ENCODE data around the gene ULK1.

DNA sequence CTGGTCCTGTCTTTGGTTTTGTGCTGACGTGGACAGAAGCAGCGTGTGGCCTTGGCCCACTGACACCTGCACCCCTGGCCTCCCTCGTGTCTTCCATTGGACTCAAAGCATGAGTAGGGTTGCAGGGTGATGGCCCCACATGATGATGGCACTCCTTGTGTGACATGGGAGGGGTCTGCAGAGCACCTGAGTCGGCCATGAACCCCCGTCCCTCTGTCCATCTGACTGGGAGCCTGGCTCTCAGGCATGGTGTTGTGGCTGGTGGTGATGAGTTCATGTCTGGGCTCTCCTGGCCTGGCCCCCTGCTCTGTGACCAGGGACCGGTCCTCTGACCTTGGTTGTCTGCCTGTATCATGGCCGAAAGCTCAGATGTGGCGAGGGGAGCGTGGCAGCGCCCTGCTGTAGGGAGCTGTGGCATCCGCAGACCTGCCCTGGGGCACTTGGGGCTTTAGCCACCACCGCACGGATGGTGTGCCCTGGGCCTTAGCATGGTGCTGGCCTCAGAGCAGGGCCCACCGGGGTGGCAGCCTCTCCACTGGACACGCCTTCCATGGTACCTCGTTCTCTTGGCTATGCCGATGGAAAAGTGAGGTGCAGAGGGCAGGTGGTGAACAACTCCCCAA is 16.7 kb downstream of the ULK1 start:
- TF ChIP-seq, protein P1, sequence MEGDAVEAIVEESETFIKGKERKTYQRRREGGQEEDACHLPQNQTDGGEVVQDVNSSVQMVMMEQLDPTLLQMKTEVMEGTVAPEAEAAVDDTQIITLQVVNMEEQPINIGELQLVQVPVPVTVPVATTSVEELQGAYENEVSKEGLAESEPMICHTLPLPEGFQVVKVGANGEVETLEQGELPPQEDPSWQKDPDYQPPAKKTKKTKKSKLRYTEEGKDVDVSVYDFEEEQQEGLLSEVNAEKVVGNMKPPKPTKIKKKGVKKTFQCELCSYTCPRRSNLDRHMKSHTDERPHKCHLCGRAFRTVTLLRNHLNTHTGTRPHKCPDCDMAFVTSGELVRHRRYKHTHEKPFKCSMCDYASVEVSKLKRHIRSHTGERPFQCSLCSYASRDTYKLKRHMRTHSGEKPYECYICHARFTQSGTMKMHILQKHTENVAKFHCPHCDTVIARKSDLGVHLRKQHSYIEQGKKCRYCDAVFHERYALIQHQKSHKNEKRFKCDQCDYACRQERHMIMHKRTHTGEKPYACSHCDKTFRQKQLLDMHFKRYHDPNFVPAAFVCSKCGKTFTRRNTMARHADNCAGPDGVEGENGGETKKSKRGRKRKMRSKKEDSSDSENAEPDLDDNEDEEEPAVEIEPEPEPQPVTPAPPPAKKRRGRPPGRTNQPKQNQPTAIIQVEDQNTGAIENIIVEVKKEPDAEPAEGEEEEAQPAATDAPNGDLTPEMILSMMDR (conservative IDR thresholded peaks at IDR 0.05; ENCODE audit: low read depth in 2 of 2) = no peak
- TF ChIP-seq JUNB (IDR thresholded peaks at IDR 0.05; ENCODE audit: unreplicated experiment) (no peak), POLR2AphosphoS5 (IDR thresholded peaks at IDR 0.05; ENCODE audit: low read depth) (no peak), EZH2 (IDR thresholded peaks at IDR 0.05; ENCODE audit: low read depth, unreplicated experiment) (no peak), EZH2phosphoT487 (IDR thresholded peaks at IDR 0.05; ENCODE audit: unreplicated experiment) (no peak), CREB1 (CRISPR knock-in tag; IDR thresholded peaks at IDR 0.05; ENCODE audit: low read depth) (no peak)
- TF ChIP-seq, protein P2, sequence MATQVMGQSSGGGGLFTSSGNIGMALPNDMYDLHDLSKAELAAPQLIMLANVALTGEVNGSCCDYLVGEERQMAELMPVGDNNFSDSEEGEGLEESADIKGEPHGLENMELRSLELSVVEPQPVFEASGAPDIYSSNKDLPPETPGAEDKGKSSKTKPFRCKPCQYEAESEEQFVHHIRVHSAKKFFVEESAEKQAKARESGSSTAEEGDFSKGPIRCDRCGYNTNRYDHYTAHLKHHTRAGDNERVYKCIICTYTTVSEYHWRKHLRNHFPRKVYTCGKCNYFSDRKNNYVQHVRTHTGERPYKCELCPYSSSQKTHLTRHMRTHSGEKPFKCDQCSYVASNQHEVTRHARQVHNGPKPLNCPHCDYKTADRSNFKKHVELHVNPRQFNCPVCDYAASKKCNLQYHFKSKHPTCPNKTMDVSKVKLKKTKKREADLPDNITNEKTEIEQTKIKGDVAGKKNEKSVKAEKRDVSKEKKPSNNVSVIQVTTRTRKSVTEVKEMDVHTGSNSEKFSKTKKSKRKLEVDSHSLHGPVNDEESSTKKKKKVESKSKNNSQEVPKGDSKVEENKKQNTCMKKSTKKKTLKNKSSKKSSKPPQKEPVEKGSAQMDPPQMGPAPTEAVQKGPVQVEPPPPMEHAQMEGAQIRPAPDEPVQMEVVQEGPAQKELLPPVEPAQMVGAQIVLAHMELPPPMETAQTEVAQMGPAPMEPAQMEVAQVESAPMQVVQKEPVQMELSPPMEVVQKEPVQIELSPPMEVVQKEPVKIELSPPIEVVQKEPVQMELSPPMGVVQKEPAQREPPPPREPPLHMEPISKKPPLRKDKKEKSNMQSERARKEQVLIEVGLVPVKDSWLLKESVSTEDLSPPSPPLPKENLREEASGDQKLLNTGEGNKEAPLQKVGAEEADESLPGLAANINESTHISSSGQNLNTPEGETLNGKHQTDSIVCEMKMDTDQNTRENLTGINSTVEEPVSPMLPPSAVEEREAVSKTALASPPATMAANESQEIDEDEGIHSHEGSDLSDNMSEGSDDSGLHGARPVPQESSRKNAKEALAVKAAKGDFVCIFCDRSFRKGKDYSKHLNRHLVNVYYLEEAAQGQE (IDR thresholded peaks at IDR 0.05; ENCODE audit: unreplicated experiment) = no peak
